Sigmoid colon (tissue), 4 donors: ENCODE results near the gene RSPH9.

ENCODE experiments used
- CTCF ChIP-seq, 4 experiments: fragments of 450-650 bp in 3 of 4; fragments of 200-600 bp in 1 of 4; IDR thresholded peaks; one replicate each; pipeline ENCODE4 v1.5.1; 2016 to 2019; ENCODE audit warnings: antibody characterized with exemption in 4 of 4, mild to moderate bottlenecking in 3 of 4, moderate library complexity in 2 of 4
- POLR2AphosphoS5 ChIP-seq, 4 donors: sonication (generic); formaldehyde crosslinking; IDR thresholded peaks; one replicate each; pipeline ENCODE4 v1.6.1; 2017; ENCODE audit warnings: antibody characterized with exemption in 4 of 4

GRCh38 chr6:43667245-43668150 lies 22.7 kb downstream of the RSPH9 start:
- TF ChIP-seq CTCF (IDR thresholded peaks at IDR 0.05) (peak; percentile 86 to 97 (median 92)), POLR2AphosphoS5 (IDR thresholded peaks at IDR 0.05) (peak in 2 of 4 donors; percentile 55 to 70)
